Fibroblast of mammary gland (primary cell): ENCODE measurements around the gene AOPEP.

Experiments
- DNase-seq: peaks from one replicate; pipeline ENCODE4 v3.0.0-alpha.2; 2010; ENCODE audit warnings: low read depth
- H3K4me3 ChIP-seq: 2 replicates; pipeline ENCODE4 v1.5.1; 2011; ENCODE audit warnings: low read depth, mild to moderate bottlenecking, low read length, moderate library complexity; ENCODE audit not compliant: control insufficient read depth
- TF ChIP-seq, protein P1 (sequence below): conservative IDR thresholded peaks from 2 replicates; pipeline ENCODE4 v1.5.1; 2011; ENCODE audit warnings: low read depth, low read length, inconsistent platforms; ENCODE audit not compliant: control insufficient read depth, insufficient read depth

Gene AOPEP

DNA sequence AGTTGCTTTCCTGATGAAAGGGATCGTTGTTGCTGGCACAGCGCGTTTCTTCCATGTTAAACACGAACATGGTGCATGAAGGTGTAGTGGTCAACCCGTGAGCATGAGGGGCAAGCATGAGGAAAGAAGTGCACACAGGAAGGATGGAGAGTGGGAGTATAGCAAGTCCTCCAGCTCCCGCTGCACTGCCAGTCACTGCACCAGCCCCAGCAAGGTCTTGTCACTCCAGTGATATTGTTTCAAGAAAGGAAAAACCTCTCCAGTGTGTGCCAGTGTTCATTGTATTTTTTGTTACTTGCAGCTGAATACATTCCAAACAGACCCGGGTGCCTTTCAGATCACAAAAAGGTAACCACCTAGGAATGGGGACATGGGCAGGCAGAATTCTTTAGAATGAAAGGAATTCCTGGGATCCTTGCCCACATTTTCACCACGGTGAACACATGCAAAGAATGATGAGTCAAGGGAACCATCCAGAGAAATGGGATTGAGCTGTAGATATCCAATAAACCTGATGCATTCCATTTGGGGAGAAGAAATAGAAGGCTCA lies 186.3 kb downstream of the AOPEP start:
- TF ChIP-seq, protein P1, sequence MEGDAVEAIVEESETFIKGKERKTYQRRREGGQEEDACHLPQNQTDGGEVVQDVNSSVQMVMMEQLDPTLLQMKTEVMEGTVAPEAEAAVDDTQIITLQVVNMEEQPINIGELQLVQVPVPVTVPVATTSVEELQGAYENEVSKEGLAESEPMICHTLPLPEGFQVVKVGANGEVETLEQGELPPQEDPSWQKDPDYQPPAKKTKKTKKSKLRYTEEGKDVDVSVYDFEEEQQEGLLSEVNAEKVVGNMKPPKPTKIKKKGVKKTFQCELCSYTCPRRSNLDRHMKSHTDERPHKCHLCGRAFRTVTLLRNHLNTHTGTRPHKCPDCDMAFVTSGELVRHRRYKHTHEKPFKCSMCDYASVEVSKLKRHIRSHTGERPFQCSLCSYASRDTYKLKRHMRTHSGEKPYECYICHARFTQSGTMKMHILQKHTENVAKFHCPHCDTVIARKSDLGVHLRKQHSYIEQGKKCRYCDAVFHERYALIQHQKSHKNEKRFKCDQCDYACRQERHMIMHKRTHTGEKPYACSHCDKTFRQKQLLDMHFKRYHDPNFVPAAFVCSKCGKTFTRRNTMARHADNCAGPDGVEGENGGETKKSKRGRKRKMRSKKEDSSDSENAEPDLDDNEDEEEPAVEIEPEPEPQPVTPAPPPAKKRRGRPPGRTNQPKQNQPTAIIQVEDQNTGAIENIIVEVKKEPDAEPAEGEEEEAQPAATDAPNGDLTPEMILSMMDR: no peak
- no peak overlapping the region for H3K4me3 ChIP-seq
- DNase-seq: peak; percentile 68

GRCh38 chr9:94913550-94913949 lies 187.1 kb downstream of the AOPEP start:
- no peak for DNase-seq
- TF ChIP-seq, protein P1: no peak
- no peak overlapping the region for H3K4me3 ChIP-seq

DNA sequence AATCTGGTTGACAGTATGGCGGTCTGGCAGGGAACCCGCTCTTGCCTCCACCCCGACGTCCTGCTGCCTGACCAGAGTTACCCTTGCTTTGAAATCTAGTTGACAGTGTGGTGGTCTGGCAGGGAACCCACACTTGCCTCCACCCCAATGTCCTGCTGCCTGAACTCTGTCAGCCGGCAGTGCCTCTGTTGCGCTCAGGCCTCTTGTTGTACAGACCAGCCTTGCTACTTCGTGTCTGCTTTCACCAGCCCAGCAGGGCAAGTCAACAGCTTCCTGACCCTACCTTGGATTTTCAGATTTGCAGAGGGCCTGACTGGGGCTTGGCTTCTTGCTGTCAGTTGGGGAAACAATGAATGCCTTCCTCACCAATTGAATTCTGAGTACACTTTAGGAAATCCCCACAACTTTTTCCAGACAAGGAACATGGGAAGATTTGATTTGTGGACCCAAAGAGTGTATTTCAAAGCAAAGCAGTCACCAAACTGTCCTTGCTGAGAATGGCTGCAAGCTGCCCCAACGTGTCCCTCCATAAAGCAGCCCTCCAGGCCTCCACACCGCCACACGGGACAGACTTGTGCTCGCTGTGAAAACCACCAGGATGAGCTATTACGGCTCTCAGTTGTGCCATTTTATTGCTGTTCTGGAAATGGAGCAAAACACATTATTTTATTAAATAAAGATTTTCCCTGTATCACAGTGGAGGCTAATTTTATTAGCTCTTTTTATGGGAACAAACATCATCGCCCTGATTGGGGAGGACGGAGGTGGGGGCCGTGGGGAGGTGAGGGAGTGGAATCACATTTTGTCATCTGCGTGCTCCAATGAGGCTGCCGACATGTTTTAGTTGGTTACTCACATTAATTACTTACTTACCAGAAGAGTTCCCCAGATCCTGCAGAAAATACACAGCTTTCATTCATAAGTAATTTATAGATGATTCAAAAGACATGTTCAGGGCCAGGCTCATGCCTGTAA lies 189.3 kb downstream of the AOPEP start:
- H3K4me3 ChIP-seq: no peak overlapping the region
- no peak for DNase-seq
- TF ChIP-seq, protein P1: no peak

GRCh38 chr9:94916956-94917355 lies 190.5 kb downstream of the AOPEP start:
- no peak overlapping the region for H3K4me3 ChIP-seq
- no peak for DNase-seq
- TF ChIP-seq, protein P1: no peak

GRCh38 chr9:94918038-94918753 lies 191.7 kb downstream of the AOPEP start:
- TF ChIP-seq, protein P1: no peak
- DNase-seq: no peak
- no peak overlapping the region for H3K4me3 ChIP-seq

GRCh38 chr9:94919376-94920098 lies 193.0 kb downstream of the AOPEP start:
- DNase-seq: peak; percentile 82
- peak overlapping the region; percentile 10 for H3K4me3 ChIP-seq
- TF ChIP-seq, protein P1: no peak
